Trophoblast cell (in vitro differentiated cells and primary cell): Measurements from ENCODE around the gene DCLK2. TPM values are rescaled to one million over a fixed set of nuclear protein-coding genes. Genes with fewer than 3 reads are reported as not detected.

Source experiments
- DNase-seq, 2 donors: peaks; one replicate each; pipeline ENCODE4 v3.0.0-alpha.2; 2016
- H2AFZ ChIP-seq: 2 replicates; pipeline ENCODE4 v1.6.1; 2013; ENCODE audit warnings: low read length, moderate library complexity, mild to moderate bottlenecking; ENCODE audit not compliant: insufficient read depth, poor library complexity
- H2AK5ac ChIP-seq: 2 replicates; pipeline ENCODE4 v1.6.1; 2013; ENCODE audit warnings: mild to moderate bottlenecking, low read length
- H2BK120ac ChIP-seq: 2 replicates; pipeline ENCODE4 v1.6.1; 2013; ENCODE audit warnings: low read length, mild to moderate bottlenecking, moderate library complexity; ENCODE audit not compliant: insufficient read depth, poor library complexity
- H2BK12ac ChIP-seq: 2 replicates; pipeline ENCODE4 v1.6.1; 2013; ENCODE audit warnings: mild to moderate bottlenecking, low read length, moderate library complexity
- H2BK5ac ChIP-seq: 2 replicates; pipeline ENCODE4 v1.6.1; 2013; ENCODE audit warnings: low read length, low read depth, moderate library complexity, mild to moderate bottlenecking; ENCODE audit not compliant: poor library complexity
- H3K14ac ChIP-seq: 2 replicates; pipeline ENCODE4 v1.6.1; 2013; ENCODE audit warnings: mild to moderate bottlenecking, low read length
- H3K18ac ChIP-seq: 2 replicates; pipeline ENCODE4 v1.6.1; 2013; ENCODE audit warnings: mild to moderate bottlenecking, low read length
- H3K23ac ChIP-seq: 2 replicates; pipeline ENCODE4 v1.6.1; 2013; ENCODE audit warnings: low read length
- H3K27ac ChIP-seq: 2 replicates; pipeline ENCODE4 v1.5.1; 2013; ENCODE audit warnings: low read depth, mild to moderate bottlenecking, inconsistent platforms, low read length, moderate library complexity
- H3K27me3 ChIP-seq: 2 replicates; pipeline ENCODE4 v1.6.1; 2013; ENCODE audit warnings: inconsistent platforms, mild to moderate bottlenecking, low read length, moderate library complexity; ENCODE audit not compliant: insufficient read depth
- H3K36me3 ChIP-seq, 2 experiments: 1 replicate in 1 of 2; 2 replicates in 1 of 2; pipeline ENCODE4 v1.6.1; 2013; ENCODE audit warnings: low read length in 2 of 2, mild to moderate bottlenecking in 2 of 2, moderate library complexity in 1 of 2; ENCODE audit not compliant: insufficient read depth in 2 of 2, control insufficient read depth in 1 of 2
- H3K4ac ChIP-seq: 2 replicates; pipeline ENCODE4 v1.6.1; 2013; ENCODE audit warnings: low read depth, mild to moderate bottlenecking, low read length, moderate library complexity
- H3K4me1 ChIP-seq, 2 experiments: 1 replicate in 1 of 2; 2 replicates in 1 of 2; pipeline ENCODE4 v1.6.1; 2013; ENCODE audit warnings: low read length in 2 of 2, mild to moderate bottlenecking in 2 of 2, moderate library complexity in 1 of 2; ENCODE audit not compliant: insufficient read depth in 2 of 2, control insufficient read depth in 1 of 2
- H3K4me2 ChIP-seq: 2 replicates; pipeline ENCODE4 v1.6.1; 2013; ENCODE audit warnings: inconsistent platforms, mild to moderate bottlenecking, low read length, moderate library complexity
- H3K4me3 ChIP-seq: 2 replicates; pipeline ENCODE4 v1.5.1; 2013; ENCODE audit warnings: mild to moderate bottlenecking, low read depth, low read length, inconsistent platforms
- H3K79me1 ChIP-seq: one replicate; pipeline ENCODE4 v1.6.1; 2013; ENCODE audit warnings: low read length
- H3K79me2 ChIP-seq: 2 replicates; pipeline ENCODE4 v1.6.1; 2013; ENCODE audit warnings: low read length, mild to moderate bottlenecking; ENCODE audit not compliant: control insufficient read depth, insufficient read depth, poor library complexity
- H3K9ac ChIP-seq: 2 replicates; pipeline ENCODE4 v1.6.1; 2013; ENCODE audit warnings: mild to moderate bottlenecking, low read length
- H3K9me3 ChIP-seq: 2 replicates; pipeline ENCODE4 v1.6.1; 2013; ENCODE audit warnings: low read depth, mild to moderate bottlenecking, control low read depth, inconsistent platforms, low read length; ENCODE audit not compliant: insufficient read depth
- H4K12ac ChIP-seq: 2 replicates; pipeline ENCODE4 v1.6.1; 2013; ENCODE audit warnings: low read depth, mild to moderate bottlenecking, low read length, moderate library complexity
- H4K8ac ChIP-seq: 2 replicates; pipeline ENCODE4 v1.6.1; 2013; ENCODE audit warnings: low read depth, mild to moderate bottlenecking, low read length, moderate library complexity
- H4K91ac ChIP-seq: one replicate; pipeline ENCODE4 v1.6.1; 2013; ENCODE audit warnings: low read depth, mild to moderate bottlenecking, low read length, moderate library complexity
- WGBS: extraction: QIAGEN DNeasy Blood & Tissue Kit; methylation state at CpG from one replicate; pipeline ENCODE4 v1.1.7; 2013; ENCODE audit warnings: missing lambda C conversion rate; ENCODE audit not compliant: insufficient read length, insufficient coverage; ENCODE audit errors: extremely low coverage; 5-methylcytosine and 5-hydroxymethylcytosine counted together
- polyA plus RNA-seq: library from polyadenylated mRNA; stranded (reverse); fragments of 200-250 nt; gene quantifications from 2 replicates; pipeline ENCODE4 v1.2.3, GENCODE V29; 2013

DCLK2 gene
- 0.40 and 0.47 TPM in 2 replicates for polyA plus RNA-seq

DNA sequence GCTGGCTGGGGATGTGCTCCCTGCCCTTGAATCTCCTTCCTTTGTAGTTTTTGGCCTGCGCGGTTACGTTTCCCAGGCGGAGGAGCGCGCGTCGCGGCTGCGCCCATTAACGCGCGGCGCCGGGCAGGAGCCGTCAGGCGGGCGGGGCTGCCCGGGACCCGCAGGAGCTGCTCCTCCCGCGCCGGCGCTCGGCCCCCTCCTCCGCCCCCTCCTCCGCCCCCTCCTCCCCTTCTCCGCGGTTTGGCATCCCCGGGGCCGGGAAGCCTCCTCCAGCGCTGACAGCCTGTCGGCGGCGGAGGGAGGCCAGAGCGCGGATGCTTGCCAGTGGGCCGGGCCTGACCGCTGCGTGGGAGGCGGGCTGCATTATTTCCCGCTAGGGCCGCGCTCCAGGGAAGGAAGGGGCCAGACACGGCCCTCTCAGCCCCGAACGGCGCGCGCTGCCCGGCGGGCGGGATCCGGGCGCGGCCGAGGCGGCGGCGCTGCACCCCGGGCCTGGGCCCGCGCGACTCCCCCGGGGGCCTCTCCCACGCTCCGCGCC is at the start of gene DCLK2:
DCLK2 (plus strand) TSS at position 405 of the 538 bp plus-strand sequence. CDS start 583 bp downstream, outside the sequence.
- no peak within 1 kb of the TSS for H3K27ac ChIP-seq
- no peaks in the 10 kb centered on the region for H3K9me3 ChIP-seq
- peaks cover 24% of the 10 kb centered on the region for H3K27me3 ChIP-seq
- no CpG with 5 or more reads among the region's 68 CpGs for WGBS
- no peaks in the 10 kb centered on the region for H3K79me1 ChIP-seq
- H3K23ac ChIP-seq, result no peak within 1 kb of the TSS
- H4K8ac ChIP-seq, result no peak within 1 kb of the TSS
- no peak within 1 kb of the TSS for H3K4ac ChIP-seq
- H4K12ac ChIP-seq, result no peak within 1 kb of the TSS
- no peaks in the 10 kb centered on the region for H3K36me3 ChIP-seq
- H3K18ac ChIP-seq, result no peak within 1 kb of the TSS
- H2BK120ac ChIP-seq, result no peak within 1 kb of the TSS
- no peaks in the 10 kb centered on the region for H3K79me2 ChIP-seq
- DNase-seq, result peak; percentile 13 to 63
- H3K9ac ChIP-seq, result no peak within 1 kb of the TSS
- no peak within 1 kb of the TSS for H3K14ac ChIP-seq
- H3K4me2 ChIP-seq, result peak within 1 kb of the TSS; percentile 93
- peaks cover 7 to 10% of the 10 kb centered on the region in 2 experiments for H3K4me1 ChIP-seq
- no peak within 1 kb of the TSS for H4K91ac ChIP-seq
- H2BK12ac ChIP-seq, result no peak within 1 kb of the TSS
- H2BK5ac ChIP-seq, result no peak within 1 kb of the TSS
- peak within 1 kb of the TSS; percentile 72 for H3K4me3 ChIP-seq
- H2AFZ ChIP-seq, result peak within 1 kb of the TSS; percentile 79
- H2AK5ac ChIP-seq, result no peak within 1 kb of the TSS

DNA sequence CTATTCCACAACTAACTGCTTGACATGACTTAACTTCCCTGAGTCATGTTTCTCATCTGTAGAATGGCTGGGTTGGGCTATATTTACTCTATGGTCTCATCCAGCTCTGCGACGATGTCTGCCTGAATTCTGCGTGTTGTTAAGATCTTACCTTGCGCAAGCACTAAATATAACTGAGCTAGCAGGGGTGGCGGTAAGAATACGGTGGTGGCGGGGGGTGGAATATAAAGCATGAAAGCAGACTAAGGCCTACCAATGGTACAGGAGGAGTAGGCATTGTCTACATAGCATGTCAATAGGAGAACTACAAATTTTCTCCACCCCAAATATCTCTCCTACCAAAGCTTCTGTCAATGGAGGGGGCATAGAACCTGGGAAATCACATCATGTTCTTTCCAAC is 45.7 kb upstream of the DCLK2 start:
- no peak overlapping the region for H3K23ac ChIP-seq
- no peak overlapping the region for H3K4ac ChIP-seq
- no peak overlapping the region for H2AFZ ChIP-seq
- no peak for DNase-seq
- H3K4me1 ChIP-seq, result no peaks in the 10 kb centered on the region
- H3K4me2 ChIP-seq, result no peak overlapping the region
- no peaks in the 10 kb centered on the region for H3K36me3 ChIP-seq
- no peak overlapping the region for H3K4me3 ChIP-seq
- no peak overlapping the region for H2BK5ac ChIP-seq
- WGBS, result no CpG with 5 or more reads among the region's 7 CpGs
- H2BK120ac ChIP-seq, result no peak overlapping the region
- H3K9ac ChIP-seq, result no peak overlapping the region
- no peak overlapping the region for H2BK12ac ChIP-seq
- H4K12ac ChIP-seq, result no peak overlapping the region
- H3K9me3 ChIP-seq, result peaks cover 2% of the 10 kb centered on the region
- no peaks in the 10 kb centered on the region for H3K27me3 ChIP-seq
- H4K91ac ChIP-seq, result no peak overlapping the region
- H3K27ac ChIP-seq, result no peak overlapping the region
- H3K18ac ChIP-seq, result no peak overlapping the region
- no peak overlapping the region for H4K8ac ChIP-seq
- H3K79me1 ChIP-seq, result no peaks in the 10 kb centered on the region
- no peak overlapping the region for H3K14ac ChIP-seq
- no peak overlapping the region for H2AK5ac ChIP-seq
- H3K79me2 ChIP-seq, result no peaks in the 10 kb centered on the region

DNA sequence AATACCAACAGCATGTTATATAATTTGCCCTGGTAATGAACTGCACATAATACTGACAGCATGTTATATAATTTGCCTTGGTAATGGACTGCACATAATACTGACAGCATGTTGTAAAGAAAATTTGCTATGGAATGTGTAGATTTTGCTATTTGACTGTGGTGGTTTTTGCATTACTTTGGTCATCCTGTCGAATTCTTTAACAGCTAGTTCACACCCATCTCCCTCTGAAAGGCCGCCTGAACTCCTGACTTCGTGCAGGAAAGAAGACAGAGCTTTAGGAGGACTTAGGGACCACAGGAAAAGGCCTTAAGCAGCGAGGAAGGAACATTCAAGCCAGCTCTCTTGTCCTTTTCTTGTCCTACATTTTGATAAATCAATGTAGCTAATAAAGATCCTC is 45.2 kb upstream of the DCLK2 start:
- no peak overlapping the region for H3K27ac ChIP-seq
- no peaks in the 10 kb centered on the region for H3K4me1 ChIP-seq
- no peak overlapping the region for H3K4me3 ChIP-seq
- H3K18ac ChIP-seq, result no peak overlapping the region
- no peak for DNase-seq
- H3K9ac ChIP-seq, result no peak overlapping the region
- no peaks in the 10 kb centered on the region for H3K36me3 ChIP-seq
- H3K23ac ChIP-seq, result no peak overlapping the region
- H2AFZ ChIP-seq, result no peak overlapping the region
- no peaks in the 10 kb centered on the region for H3K79me2 ChIP-seq
- H3K4ac ChIP-seq, result no peak overlapping the region
- no peaks in the 10 kb centered on the region for H3K79me1 ChIP-seq
- peaks cover 2% of the 10 kb centered on the region for H3K9me3 ChIP-seq
- H2AK5ac ChIP-seq, result no peak overlapping the region
- H2BK5ac ChIP-seq, result no peak overlapping the region
- H2BK12ac ChIP-seq, result no peak overlapping the region
- no peak overlapping the region for H2BK120ac ChIP-seq
- no peak overlapping the region for H4K12ac ChIP-seq
- no peak overlapping the region for H3K4me2 ChIP-seq
- no peaks in the 10 kb centered on the region for H3K27me3 ChIP-seq
- H4K91ac ChIP-seq, result no peak overlapping the region
- H4K8ac ChIP-seq, result no peak overlapping the region
- WGBS, result no CpG with 5 or more reads among the region's 4 CpGs
- no peak overlapping the region for H3K14ac ChIP-seq

DNA sequence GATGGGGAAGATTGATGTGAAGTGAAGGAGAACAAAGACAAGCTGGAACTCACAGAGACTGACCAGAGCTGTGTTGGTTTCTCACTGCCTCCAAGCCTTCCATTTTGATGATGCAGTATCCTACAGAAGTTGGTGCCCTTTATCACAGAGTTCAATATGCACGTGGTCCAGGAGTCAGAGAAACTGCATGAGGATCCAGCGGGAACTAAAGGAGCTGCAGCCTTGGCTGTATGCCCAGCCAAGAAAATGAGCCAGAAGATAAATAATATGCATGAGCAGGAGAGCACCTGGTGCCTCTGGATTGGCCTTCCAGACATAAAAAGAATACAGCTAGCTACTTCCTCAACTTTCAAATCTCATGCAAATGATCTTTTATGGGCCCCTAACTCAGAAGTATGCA is 44.3 kb upstream of the DCLK2 start:
- Histone ChIP-seq H3K36me3 (no peaks in the 10 kb centered on the region), H3K79me1 (no peaks in the 10 kb centered on the region), H4K8ac (no peak overlapping the region), H4K12ac (no peak overlapping the region), H3K14ac (no peak overlapping the region), H4K91ac (no peak overlapping the region), H2BK5ac (no peak overlapping the region), H2BK12ac (no peak overlapping the region), H3K9me3 (peaks cover 2% of the 10 kb centered on the region), H3K79me2 (no peaks in the 10 kb centered on the region), H2AFZ (no peak overlapping the region), H3K18ac (no peak overlapping the region), H3K4ac (no peak overlapping the region), H3K9ac (no peak overlapping the region), H3K27ac (no peak overlapping the region), H2BK120ac (no peak overlapping the region), H3K23ac (no peak overlapping the region), H3K4me2 (no peak overlapping the region), H3K27me3 (no peaks in the 10 kb centered on the region), H3K4me3 (no peak overlapping the region), H3K4me1 (no peaks in the 10 kb centered on the region), H2AK5ac (no peak overlapping the region)
- whole genome bisulfite sequencing, result no CpG with 5 or more reads among the region's 2 CpGs
- no peak for DNase-seq
